GM19324 (cell line): Measurements from ENCODE around the gene ACSM2A.
"Not testable (repeated sequence)": the region's sequence is repeated elsewhere in the genome, so short reads cannot be mapped to it uniquely, and the experiment has no call there.

Source experiments
- ATAC-seq: cut with Tn5 transposase; IDR thresholded peaks from one replicate; pipeline ENCODE4 v1.9.1; 2021; ENCODE audit warnings: mild to moderate bottlenecking, moderate library complexity; ENCODE audit not compliant: unreplicated experiment, low FRiP score

Gene ACSM2A

DNA sequence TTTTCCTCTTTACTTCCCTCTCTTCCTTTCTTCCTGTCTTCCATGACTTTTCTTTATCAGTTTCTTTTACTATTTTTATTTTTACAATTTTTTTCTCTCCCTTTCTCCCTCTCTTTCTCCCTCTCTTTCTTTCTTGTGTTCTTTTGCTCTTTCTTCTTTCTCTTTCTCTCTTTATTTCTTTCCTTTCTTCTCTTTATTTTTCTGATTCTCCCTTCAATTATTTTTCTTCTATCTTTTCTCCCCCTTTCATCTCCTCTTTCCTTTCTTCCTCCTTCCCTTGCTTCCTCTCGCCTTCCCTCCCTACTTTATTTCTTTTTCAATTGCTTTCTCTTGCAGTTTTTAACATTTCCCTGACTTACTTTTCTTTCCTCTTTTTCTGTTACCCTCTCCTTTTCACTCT is 85.3 kb downstream of the ACSM2A start:
- not testable (repeated sequence) for ATAC-seq
